Large intestine (tissue), 3 donors: ENCODE data around the gene ZDHHC20. TPM values are rescaled to one million over a fixed set of nuclear protein-coding genes. Genes with fewer than 3 reads are reported as not detected.

Source experiments
- DNase-seq, 2 donors: peaks; one replicate each; pipeline versions ENCODE4 v3.0.0 to v3.0.0-alpha.2; 2013
- H3K27ac ChIP-seq: one replicate; pipeline ENCODE4 v1.5.1; 2013; ENCODE audit warnings: low read length
- H3K27me3 ChIP-seq: 2 replicates; pipeline ENCODE4 v1.6.1; 2013; ENCODE audit warnings: low read length; ENCODE audit not compliant: control insufficient read depth, insufficient read depth
- H3K36me3 ChIP-seq: 2 replicates; pipeline ENCODE4 v1.6.1; 2013; ENCODE audit warnings: low read length; ENCODE audit not compliant: control insufficient read depth, insufficient read depth
- H3K4me1 ChIP-seq: one replicate; pipeline ENCODE4 v1.6.1; 2013; ENCODE audit warnings: low read length; ENCODE audit not compliant: control insufficient read depth, insufficient read depth
- H3K4me3 ChIP-seq: one replicate; pipeline ENCODE4 v1.5.1; 2013; ENCODE audit warnings: low read length
- H3K9me3 ChIP-seq: one replicate; pipeline ENCODE4 v1.6.1; 2013; ENCODE audit warnings: mild to moderate bottlenecking, low read depth, low read length, moderate library complexity; ENCODE audit not compliant: control insufficient read depth
- WGBS: methylation state at CpG from one replicate; pipeline ENCODE4 v1.1.5; 2013; ENCODE audit warnings: low lambda C conversion rate; ENCODE audit not compliant: insufficient coverage; 5-methylcytosine and 5-hydroxymethylcytosine counted together
- polyA plus RNA-seq: library from polyadenylated mRNA; unstranded; fragments of 120-200 nt; gene quantifications from one replicate; pipeline ENCODE4 v1.2.1, GENCODE V29; 2013

The ZDHHC20 gene
- polyA plus RNA-seq, 1 donor: 60.4 TPM

DNA sequence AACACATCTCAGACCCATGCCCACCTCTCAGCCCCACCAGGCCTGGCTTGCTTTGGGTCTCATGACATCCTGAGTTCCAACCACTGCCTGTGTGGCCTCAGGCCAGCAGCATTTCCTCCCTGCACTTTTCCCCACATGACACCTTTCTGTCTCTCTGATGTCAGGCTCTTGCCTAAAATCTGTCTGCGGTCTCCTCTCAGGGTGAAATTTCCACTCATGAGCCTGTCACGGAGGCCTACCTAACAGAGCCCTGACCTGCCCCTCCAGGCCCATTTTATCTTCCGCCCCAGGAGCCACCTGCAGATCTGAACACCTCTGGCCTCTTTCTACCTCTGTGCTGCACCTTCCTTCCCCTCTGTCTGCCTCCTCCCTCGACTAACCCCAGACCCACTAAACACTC lies 93.5 kb downstream of the ZDHHC20 start:
- no peak for DNase-seq
- no peak overlapping the region for H3K27ac ChIP-seq
- no peaks in the 10 kb centered on the region for H3K36me3 ChIP-seq
- 92% methylated on average over 2 of the region's 4 CpGs for WGBS
- no peaks in the 10 kb centered on the region for H3K4me1 ChIP-seq
- no peak overlapping the region for H3K4me3 ChIP-seq
- no peaks in the 10 kb centered on the region for H3K9me3 ChIP-seq
- H3K27me3 ChIP-seq: no peaks in the 10 kb centered on the region

DNA sequence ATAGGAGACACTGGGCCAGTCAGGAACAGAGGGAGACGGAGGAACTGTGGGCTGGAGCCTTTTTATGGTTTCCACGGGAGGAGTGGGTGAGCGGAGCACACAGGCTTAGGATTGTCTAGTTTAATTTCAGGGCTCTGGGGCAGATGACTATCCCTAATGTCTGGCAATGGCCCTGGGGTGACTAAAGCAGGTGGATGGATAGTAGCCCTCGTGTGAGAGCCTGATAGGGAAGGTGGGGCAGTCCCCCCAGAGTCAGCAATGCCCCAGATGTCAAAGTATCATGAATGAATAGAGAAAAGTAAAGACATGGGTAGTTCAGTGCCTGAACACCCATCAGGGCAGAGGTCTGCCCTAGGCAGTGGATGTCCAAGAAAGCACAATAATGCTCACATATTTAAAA lies 94.2 kb downstream of the ZDHHC20 start:
- H3K9me3 ChIP-seq: no peaks in the 10 kb centered on the region
- no peaks in the 10 kb centered on the region for H3K27me3 ChIP-seq
- no peak overlapping the region for H3K4me3 ChIP-seq
- no peak overlapping the region for H3K27ac ChIP-seq
- H3K4me1 ChIP-seq: no peaks in the 10 kb centered on the region
- DNase-seq: no peak
- no peaks in the 10 kb centered on the region for H3K36me3 ChIP-seq
- WGBS: no CpG with 5 or more reads among the region's 4 CpGs

DNA sequence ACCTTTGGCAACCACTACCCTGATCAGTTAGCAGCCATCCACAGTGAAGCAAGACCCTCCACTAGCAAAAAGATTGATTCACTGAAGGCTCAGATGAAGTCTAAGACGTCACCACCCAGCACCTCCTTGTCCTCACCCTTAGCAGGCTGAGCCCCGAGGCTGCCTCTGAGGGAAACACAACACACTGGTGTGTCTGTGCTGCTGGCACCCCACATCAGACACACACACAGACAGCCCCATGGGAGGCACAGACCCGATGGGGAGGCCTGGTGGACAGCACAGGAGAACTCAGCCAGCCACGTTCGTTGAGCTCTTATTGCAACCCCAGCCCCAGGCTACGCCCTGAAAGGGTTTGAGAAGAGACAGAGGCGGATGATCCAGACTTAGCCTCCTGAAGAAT lies 94.7 kb downstream of the ZDHHC20 start:
- no peaks in the 10 kb centered on the region for H3K9me3 ChIP-seq
- no peak for DNase-seq
- H3K36me3 ChIP-seq: no peaks in the 10 kb centered on the region
- H3K4me3 ChIP-seq: no peak overlapping the region
- no peaks in the 10 kb centered on the region for H3K27me3 ChIP-seq
- no peak overlapping the region for H3K27ac ChIP-seq
- H3K4me1 ChIP-seq: no peaks in the 10 kb centered on the region
- 80% methylated on average over 1 of the region's 7 CpGs for WGBS

DNA sequence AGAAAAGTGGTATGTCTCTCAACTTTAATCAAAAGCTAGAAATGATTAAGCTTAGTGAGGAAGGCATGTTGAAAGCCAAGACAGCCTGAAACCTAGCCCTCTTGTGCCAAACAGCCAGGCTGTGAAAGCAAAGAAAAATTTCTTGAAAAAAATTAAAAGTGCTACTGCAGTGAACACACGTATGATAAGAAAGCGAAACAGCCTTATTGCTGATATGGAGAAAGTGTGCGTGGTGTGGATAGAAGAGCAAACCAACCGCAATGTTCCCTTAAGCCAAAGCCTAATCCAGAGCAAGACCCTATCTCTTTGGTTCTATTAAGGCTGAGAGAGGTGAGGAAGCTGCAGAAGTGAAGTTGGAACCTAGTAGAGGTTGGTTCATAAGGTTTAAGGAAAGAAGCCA lies 96.4 kb downstream of the ZDHHC20 start:
- Histone ChIP-seq H3K4me3 (no peak overlapping the region), H3K27me3 (no peaks in the 10 kb centered on the region), H3K4me1 (no peaks in the 10 kb centered on the region), H3K9me3 (no peaks in the 10 kb centered on the region), H3K27ac (no peak overlapping the region), H3K36me3 (no peaks in the 10 kb centered on the region)
- no peak for DNase-seq
- 87% methylated on average over 4 of the region's 4 CpGs for WGBS

DNA sequence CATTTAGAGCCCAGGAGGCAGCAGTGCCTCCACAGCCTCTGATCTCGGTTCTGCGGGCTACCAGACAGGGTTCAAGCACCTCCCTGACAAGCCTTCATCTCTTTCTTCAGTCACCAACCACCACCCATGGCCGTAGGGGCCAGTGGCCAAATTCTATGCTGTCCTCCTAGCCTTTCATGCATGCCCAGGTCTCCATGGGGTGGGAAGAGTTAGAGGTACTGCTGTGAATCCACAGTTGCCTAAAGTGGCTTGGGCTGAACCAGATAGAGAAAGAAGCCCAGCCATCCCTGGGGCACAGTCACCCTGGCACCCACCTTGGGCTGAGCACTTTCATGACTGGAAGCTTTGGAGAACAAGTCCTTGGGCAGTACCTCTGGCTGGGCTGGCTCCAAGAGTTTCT lies 97.4 kb downstream of the ZDHHC20 start:
- Histone ChIP-seq H3K36me3 (no peaks in the 10 kb centered on the region), H3K27me3 (no peaks in the 10 kb centered on the region), H3K9me3 (no peaks in the 10 kb centered on the region), H3K27ac (no peak overlapping the region), H3K4me3 (no peak overlapping the region), H3K4me1 (no peaks in the 10 kb centered on the region)
- DNase-seq: no peak
- no CpG with 5 or more reads among the region's 3 CpGs for WGBS

DNA sequence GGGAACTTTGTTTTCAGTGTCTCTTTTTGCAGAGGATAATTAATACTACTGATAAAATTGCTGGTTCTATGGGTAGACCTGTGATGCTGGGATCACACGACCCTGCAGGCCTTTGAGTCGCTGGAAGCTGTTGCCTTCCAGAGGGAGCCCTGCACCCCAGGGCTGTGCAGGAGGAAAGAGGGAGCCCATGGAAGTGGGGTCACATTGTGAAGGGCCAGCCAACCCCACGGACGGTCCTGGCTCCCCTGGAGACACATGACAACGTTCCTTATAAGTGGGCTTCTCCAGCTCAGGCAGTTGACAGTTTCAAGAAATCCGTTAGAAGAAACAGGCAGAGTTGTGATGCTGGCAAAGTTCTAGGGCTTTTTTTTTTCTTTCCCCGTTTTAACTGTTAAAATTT lies 98.0 kb downstream of the ZDHHC20 start:
- no peaks in the 10 kb centered on the region for H3K9me3 ChIP-seq
- 80% methylated on average over 2 of the region's 7 CpGs for WGBS
- H3K4me3 ChIP-seq: no peak overlapping the region
- DNase-seq: no peak
- no peaks in the 10 kb centered on the region for H3K4me1 ChIP-seq
- H3K27ac ChIP-seq: no peak overlapping the region
- no peaks in the 10 kb centered on the region for H3K36me3 ChIP-seq
- H3K27me3 ChIP-seq: no peaks in the 10 kb centered on the region

DNA sequence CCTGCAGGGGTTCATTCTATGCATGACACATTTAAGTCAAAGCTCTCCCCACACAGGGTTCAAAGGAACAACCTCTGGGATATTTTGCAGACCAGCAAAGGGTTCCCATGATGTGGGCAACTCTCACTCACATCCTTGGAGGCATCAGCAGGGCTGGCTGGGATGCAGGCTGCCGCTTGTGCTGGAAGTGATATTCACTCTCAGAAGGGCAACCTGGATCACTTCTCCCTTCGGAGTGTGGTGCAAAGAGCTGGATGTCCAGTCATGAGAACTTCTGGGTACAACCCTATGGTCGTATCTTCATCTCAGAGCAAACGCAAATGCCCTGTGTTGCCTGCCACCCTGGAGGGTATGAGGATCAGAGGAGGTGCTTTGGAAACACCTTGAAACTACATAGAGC lies 98.6 kb downstream of the ZDHHC20 start:
- DNase-seq: no peak
- no peaks in the 10 kb centered on the region for H3K36me3 ChIP-seq
- no CpG with 5 or more reads among the region's 4 CpGs for WGBS
- no peaks in the 10 kb centered on the region for H3K9me3 ChIP-seq
- no peak overlapping the region for H3K4me3 ChIP-seq
- no peak overlapping the region for H3K27ac ChIP-seq
- no peaks in the 10 kb centered on the region for H3K27me3 ChIP-seq
- no peaks in the 10 kb centered on the region for H3K4me1 ChIP-seq

DNA sequence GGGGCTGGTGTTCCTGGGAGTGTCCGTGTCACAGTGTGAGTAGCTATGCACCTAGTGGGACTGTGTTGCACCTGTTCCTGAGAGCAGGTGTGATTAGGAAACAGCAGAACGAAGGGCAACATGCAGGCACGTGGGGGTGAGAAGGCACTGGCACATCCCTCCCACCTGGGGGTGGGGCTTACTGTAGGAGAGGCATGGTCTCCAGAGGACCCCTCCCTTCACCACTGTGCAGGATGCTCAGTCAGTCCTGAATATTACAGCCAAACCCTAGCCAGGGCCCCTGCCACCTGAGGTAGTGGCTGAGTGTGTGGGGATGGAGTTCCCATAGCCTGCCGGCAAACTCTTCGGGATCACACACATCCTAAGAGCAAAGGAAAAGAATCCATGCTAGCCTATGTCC lies 99.2 kb downstream of the ZDHHC20 start:
- Histone ChIP-seq H3K36me3 (no peaks in the 10 kb centered on the region), H3K9me3 (no peaks in the 10 kb centered on the region), H3K4me3 (no peak overlapping the region), H3K4me1 (no peaks in the 10 kb centered on the region), H3K27ac (no peak overlapping the region), H3K27me3 (no peaks in the 10 kb centered on the region)
- DNase-seq: no peak
- no CpG with 5 or more reads among the region's 5 CpGs for WGBS

DNA sequence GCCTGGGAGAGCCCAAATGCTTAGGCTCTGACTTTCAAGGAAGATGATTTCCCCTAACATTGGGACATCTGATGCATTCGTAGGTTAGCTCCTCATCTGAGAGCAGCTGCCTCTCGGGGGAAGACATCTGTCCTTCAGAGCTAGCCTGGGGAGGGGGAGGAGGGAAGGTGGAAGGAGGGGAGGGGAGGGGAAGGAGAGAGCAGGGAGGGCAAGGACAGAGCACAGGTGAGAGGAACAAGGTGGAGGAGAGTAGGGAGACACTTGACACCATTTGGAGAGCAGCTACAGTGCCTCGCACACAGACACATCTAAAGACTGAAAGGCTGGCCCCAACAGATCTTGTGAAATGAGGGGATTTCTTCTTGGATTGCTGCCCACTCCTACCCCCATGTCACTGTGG lies 103.8 kb downstream of the ZDHHC20 start:
- H3K4me1 ChIP-seq: no peaks in the 10 kb centered on the region
- H3K27me3 ChIP-seq: no peaks in the 10 kb centered on the region
- no peaks in the 10 kb centered on the region for H3K36me3 ChIP-seq
- no peaks in the 10 kb centered on the region for H3K9me3 ChIP-seq
- no peak overlapping the region for H3K4me3 ChIP-seq
- no peak for DNase-seq
- no peak overlapping the region for H3K27ac ChIP-seq
- WGBS: no CpG with 5 or more reads among the region's 3 CpGs

DNA sequence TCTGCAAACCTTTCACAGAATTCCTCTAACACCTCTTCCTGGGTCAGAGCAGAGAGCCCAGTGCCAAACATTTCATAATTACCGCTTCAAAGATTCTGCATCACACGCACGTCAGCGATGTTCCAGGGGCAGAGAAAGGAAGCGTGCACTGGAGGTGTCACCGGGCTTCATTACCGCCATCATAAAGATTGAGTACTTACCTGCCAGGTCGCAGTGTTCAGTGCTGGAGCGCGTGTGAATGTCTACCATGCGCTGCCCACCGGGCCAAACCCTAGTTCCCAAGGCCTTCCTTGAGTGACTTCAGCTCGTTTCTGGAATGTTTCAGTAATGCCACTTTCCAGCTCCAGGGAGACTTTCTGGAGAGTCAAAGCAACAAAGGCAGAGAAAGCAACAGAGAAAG lies 104.4 kb downstream of the ZDHHC20 start:
- no peak overlapping the region for H3K4me3 ChIP-seq
- H3K36me3 ChIP-seq: no peaks in the 10 kb centered on the region
- no peaks in the 10 kb centered on the region for H3K9me3 ChIP-seq
- no peak overlapping the region for H3K27ac ChIP-seq
- H3K27me3 ChIP-seq: no peaks in the 10 kb centered on the region
- no peak for DNase-seq
- H3K4me1 ChIP-seq: no peaks in the 10 kb centered on the region
- no CpG with 5 or more reads among the region's 13 CpGs for WGBS

DNA sequence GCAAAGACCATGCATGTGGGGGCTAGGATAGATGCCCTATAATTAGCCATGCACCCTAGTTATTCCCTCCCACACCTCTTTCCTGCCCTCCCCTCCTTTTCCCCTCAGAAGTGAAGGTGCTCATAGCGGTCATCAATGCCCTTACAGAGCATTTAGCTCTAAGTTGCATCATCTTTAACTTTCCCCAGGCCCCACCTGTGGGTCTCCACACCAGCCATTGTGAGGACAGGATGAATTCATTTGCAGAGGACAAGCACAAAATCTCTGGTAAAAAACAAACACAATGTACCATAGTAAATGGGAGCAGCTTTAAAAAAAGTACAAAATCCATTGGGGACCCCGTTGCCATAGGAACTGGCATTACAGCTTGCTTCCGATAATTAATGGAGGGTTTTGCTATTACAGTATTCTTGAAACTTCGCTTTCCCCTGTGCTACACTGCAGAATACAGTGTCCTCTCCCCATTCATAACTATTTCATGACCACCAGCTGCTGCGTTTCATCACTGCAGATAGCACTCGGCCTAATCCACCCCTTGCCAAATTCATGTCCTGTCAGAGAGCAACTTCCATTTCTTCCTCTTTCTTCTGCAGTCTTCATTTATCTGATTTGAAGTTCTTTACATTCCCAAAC lies 110.5 kb downstream of the ZDHHC20 start:
- Histone ChIP-seq H3K27ac (no peak overlapping the region), H3K36me3 (no peaks in the 10 kb centered on the region), H3K9me3 (no peaks in the 10 kb centered on the region), H3K4me3 (no peak overlapping the region), H3K4me1 (no peaks in the 10 kb centered on the region), H3K27me3 (no peaks in the 10 kb centered on the region)
- DNase-seq: no peak
- WGBS: 94% methylated on average over 3 of the region's 6 CpGs
